Suprapubic skin (tissue), 4 donors: Measurements from ENCODE around the gene PRKAR2B. TPM values are rescaled to one million over a fixed set of nuclear protein-coding genes. Genes with fewer than 3 reads are reported as not detected.

ENCODE experiments used
- DNase-seq, 2 donors: peaks; one replicate each; pipeline ENCODE4 v3.0.0-alpha.2; 2019; ENCODE audit warnings: low spot score in 2 of 2
- H3K27ac ChIP-seq: fragments of 200-600 bp; sonication (generic); one replicate; pipeline ENCODE4 v1.5.1; 2019
- H3K27me3 ChIP-seq: fragments of 200-600 bp; sonication (generic); one replicate; pipeline ENCODE4 v1.5.1; 2019
- H3K36me3 ChIP-seq: fragments of 200-600 bp; sonication (generic); one replicate; pipeline ENCODE4 v1.5.1; 2019
- H3K4me1 ChIP-seq: fragments of 200-600 bp; sonication (generic); one replicate; pipeline ENCODE4 v1.5.1; 2019
- H3K4me3 ChIP-seq: fragments of 200-600 bp; sonication (generic); one replicate; pipeline ENCODE4 v1.5.1; 2019; ENCODE audit warnings: mild to moderate bottlenecking
- H3K9me3 ChIP-seq: fragments of 200-600 bp; sonication (generic); one replicate; pipeline ENCODE4 v1.5.1; 2019
- EP300 ChIP-seq: sonication (generic); formaldehyde crosslinking; IDR thresholded peaks from one replicate; pipeline ENCODE4 v1.6.1; 2017; ENCODE audit warnings: antibody characterized with exemption
- POLR2A ChIP-seq, 2 donors: fragments of 450-650 bp; IDR thresholded peaks; one replicate each; pipeline ENCODE4 v1.6.1; 2017; ENCODE audit warnings: antibody characterized with exemption in 2 of 2, mild to moderate bottlenecking in 2 of 2, moderate library complexity in 2 of 2
- POLR2AphosphoS5 ChIP-seq, 3 donors: sonication (generic); formaldehyde crosslinking; IDR thresholded peaks; one replicate each; pipeline ENCODE4 v1.6.1; 2017; ENCODE audit warnings: antibody characterized with exemption in 3 of 3
- WGBS: methylation state at CpG from one replicate; pipeline ENCODE4 v1.1.5; 2018; 5-methylcytosine and 5-hydroxymethylcytosine counted together
- total RNA-seq, 4 donors: library from RNA; depleted of rRNA; stranded (reverse); fragments of >200 nt; gene quantifications; one replicate each; pipeline ENCODE4 v1.1.0, GENCODE V29; 2016
- TF ChIP-seq, protein P1 (sequence below), 2 donors: fragments of 200-600 bp in 1 of 2; fragments of 450-650 bp in 1 of 2; sonication (generic) in 1 of 2; IDR thresholded peaks; one replicate each; pipeline ENCODE4 v1.5.1; 2016 to 2019; ENCODE audit warnings: antibody characterized with exemption in 2 of 2, mild to moderate bottlenecking in 1 of 2, moderate library complexity in 1 of 2

The PRKAR2B gene
- total RNA-seq, 4 donors from 2014 or later: 4.2 to 10.8 (median 6.2) TPM

DNA sequence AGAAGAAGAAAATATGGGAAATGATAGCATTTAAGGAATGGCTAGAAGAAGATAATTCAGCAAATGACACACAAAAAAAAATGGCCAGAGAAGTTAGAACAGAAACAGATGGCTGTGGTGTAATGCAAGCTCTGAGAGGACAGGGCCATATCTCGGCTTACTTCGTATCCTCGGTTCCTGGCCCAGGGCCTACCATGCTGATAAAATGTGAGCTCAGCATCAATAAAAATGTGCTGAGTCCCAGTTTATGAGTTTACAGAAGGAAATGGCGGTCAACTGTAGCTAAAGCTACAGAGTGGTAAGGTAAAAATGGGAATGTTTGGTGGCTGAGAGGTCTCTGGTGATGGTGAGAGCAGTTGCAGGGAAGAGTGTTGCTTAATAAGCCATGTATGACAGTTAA, 165.1 kb downstream of the PRKAR2B start:
- 98% methylated on average over 4 of the region's 4 CpGs for WGBS

DNA sequence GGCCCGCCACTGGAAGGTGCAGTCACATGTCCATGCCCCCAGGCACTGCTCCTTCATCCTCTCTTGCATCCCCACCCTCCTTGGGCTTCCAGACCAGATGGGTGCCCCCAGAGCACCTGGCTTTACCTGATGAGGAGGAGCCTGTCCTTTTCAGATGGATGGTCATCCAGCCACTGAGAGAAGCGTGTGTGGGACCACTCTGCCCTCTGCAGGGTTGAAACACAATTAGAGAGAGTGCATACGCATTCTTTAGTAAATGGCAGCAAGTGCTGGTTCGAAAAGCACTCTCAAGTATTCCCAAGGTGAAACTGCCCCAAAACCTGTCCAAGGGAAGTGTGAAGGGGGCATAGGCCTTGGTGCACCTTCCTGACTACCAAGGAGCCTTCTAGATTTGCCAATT, 165.9 kb downstream of the PRKAR2B start:
- no peaks in the 10 kb centered on the region for H3K27me3 ChIP-seq
- no peak overlapping the region for H3K27ac ChIP-seq
- H3K4me3 ChIP-seq: no peak overlapping the region
- no peaks in the 10 kb centered on the region for H3K9me3 ChIP-seq
- peaks cover 9% of the 10 kb centered on the region for H3K4me1 ChIP-seq
- DNase-seq: no peak
- WGBS: 98% methylated on average over 4 of the region's 4 CpGs
- H3K36me3 ChIP-seq: peaks cover 31% of the 10 kb centered on the region
- TF ChIP-seq POLR2A (IDR thresholded peaks at IDR 0.05): no peak
- no peak for TF ChIP-seq EP300
- no peak for TF ChIP-seq POLR2AphosphoS5 (IDR thresholded peaks at IDR 0.05)
- TF ChIP-seq, protein P1, sequence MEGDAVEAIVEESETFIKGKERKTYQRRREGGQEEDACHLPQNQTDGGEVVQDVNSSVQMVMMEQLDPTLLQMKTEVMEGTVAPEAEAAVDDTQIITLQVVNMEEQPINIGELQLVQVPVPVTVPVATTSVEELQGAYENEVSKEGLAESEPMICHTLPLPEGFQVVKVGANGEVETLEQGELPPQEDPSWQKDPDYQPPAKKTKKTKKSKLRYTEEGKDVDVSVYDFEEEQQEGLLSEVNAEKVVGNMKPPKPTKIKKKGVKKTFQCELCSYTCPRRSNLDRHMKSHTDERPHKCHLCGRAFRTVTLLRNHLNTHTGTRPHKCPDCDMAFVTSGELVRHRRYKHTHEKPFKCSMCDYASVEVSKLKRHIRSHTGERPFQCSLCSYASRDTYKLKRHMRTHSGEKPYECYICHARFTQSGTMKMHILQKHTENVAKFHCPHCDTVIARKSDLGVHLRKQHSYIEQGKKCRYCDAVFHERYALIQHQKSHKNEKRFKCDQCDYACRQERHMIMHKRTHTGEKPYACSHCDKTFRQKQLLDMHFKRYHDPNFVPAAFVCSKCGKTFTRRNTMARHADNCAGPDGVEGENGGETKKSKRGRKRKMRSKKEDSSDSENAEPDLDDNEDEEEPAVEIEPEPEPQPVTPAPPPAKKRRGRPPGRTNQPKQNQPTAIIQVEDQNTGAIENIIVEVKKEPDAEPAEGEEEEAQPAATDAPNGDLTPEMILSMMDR (IDR thresholded peaks at IDR 0.05): no peak

More for the DNA sequence above, 165.1 kb downstream of the PRKAR2B start:
- no peak overlapping the region for H3K27ac ChIP-seq
- H3K4me3 ChIP-seq: no peak overlapping the region
- no peaks in the 10 kb centered on the region for H3K27me3 ChIP-seq
- no peak for DNase-seq
- peaks cover 39% of the 10 kb centered on the region for H3K36me3 ChIP-seq
- H3K4me1 ChIP-seq: peaks cover 9% of the 10 kb centered on the region
- no peaks in the 10 kb centered on the region for H3K9me3 ChIP-seq
- TF ChIP-seq, protein P1 (IDR thresholded peaks at IDR 0.05): no peak
- TF ChIP-seq EP300 (no peak), POLR2A (IDR thresholded peaks at IDR 0.05) (no peak)

Other genes starting within 250 kb of the PRKAR2B start
- 1 to 10 TPM; 1.3 to 6.2 (median 2.3) TPM for gene PIK3CG, start 179.4 kb upstream of the PRKAR2B start, total RNA-seq
- gene HBP1, start 124.3 kb downstream of the PRKAR2B start, total RNA-seq: 100 to 1,000 TPM; 101 to 207 (median 138) TPM